WERI-Rb-1 (cell line): ENCODE data around the gene NAB2.

Source experiments
- DNase-seq: peaks from one replicate; pipeline ENCODE4 v3.0.0-alpha.2; 2020
- H3K27ac ChIP-seq: fragments of 250-450 bp; sonication (Bioruptor Pico); 2 replicates; pipeline ENCODE4 v1.5.1; 2020; ENCODE audit warnings: mild to moderate bottlenecking, moderate library complexity
- H3K27me3 ChIP-seq: fragments of 250-450 bp; sonication (Bioruptor Pico); 2 replicates; pipeline ENCODE4 v1.5.1; 2021; ENCODE audit warnings: mild to moderate bottlenecking, low read depth, moderate library complexity; ENCODE audit not compliant: insufficient read depth, severe bottlenecking
- H3K36me3 ChIP-seq: fragments of 250-450 bp; sonication (Bioruptor Pico); 2 replicates; pipeline ENCODE4 v1.5.1; 2020; ENCODE audit warnings: mild to moderate bottlenecking, moderate library complexity
- H3K4me3 ChIP-seq: 2 replicates; pipeline ENCODE4 v1.5.1; 2011; ENCODE audit warnings: low read depth, mild to moderate bottlenecking, control low read depth, low read length
- H3K9me3 ChIP-seq: fragments of 250-450 bp; sonication (Bioruptor Pico); 2 replicates; pipeline ENCODE4 v1.5.1; 2021; ENCODE audit warnings: mild to moderate bottlenecking, moderate library complexity; ENCODE audit not compliant: severe bottlenecking
- CTCF ChIP-seq: IDR thresholded peaks from 2 replicates; pipeline ENCODE4 v1.5.1; 2011; ENCODE audit warnings: low read depth, mild to moderate bottlenecking, control low read depth, inconsistent platforms, low read length

The NAB2 gene

DNA sequence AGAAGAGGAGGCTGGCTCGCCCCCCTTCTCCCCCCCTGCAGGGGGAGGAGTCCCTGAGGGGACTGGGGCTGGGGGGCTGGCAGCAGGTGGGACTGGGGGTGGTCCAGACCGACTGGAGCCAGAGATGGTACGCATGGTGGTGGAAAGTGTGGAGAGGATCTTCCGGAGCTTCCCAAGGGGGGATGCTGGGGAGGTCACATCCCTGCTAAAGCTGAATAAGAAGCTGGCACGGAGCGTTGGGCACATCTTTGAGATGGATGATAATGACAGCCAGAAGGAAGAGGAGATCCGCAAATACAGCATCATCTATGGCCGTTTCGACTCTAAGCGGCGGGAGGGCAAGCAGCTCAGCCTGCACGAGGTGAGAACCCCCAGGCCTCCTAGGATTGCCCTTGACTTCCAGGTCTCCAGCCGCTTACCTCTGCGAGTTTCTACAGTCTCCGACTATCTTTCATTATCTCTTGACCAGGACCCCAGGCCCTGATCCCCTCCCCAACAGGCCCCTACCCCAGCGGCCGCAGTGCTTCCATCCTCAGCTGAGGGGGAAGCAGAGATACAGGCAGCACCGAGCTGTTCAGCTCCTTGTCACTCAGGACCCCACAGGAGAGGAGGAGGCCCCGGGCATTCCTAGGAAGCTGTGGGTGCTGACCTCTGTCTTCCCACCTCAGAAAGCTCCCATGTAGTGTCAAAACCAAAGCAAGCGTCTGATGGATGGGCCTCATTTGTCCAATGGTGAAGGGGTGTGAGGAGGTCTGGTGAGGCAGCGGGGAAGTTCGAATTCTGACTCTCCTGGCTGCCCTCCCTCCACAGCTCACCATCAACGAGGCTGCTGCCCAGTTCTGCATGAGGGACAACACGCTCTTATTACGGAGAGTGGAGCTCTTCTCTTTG, 3.0 kb downstream of the NAB2 start:
- no peaks in the 10 kb centered on the region for H3K9me3 ChIP-seq
- no peak overlapping the region for H3K27ac ChIP-seq
- no peak for DNase-seq
- H3K36me3 ChIP-seq, result peaks cover 46% of the 10 kb centered on the region
- no peaks in the 10 kb centered on the region for H3K27me3 ChIP-seq
- TF ChIP-seq CTCF, result no peak
- H3K4me3 ChIP-seq, result no peak overlapping the region

DNA sequence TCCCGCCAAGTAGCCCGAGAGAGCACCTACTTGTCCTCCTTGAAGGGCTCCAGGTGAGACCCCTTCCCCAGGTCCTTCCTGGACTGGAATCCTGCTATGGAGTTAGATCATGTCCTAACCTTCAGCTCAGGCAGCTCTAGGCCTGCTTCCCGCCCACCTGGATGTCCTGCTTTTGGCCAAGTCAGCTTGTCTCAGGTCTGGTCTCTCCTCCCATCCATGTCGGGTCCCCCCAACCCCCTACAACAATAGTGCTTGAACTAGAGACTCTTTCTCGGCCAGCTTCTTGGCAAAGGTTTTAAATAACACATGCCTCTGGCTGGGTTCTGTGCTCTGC, 3.6 kb downstream of the NAB2 start:
- no peak overlapping the region for H3K27ac ChIP-seq
- H3K9me3 ChIP-seq, result no peaks in the 10 kb centered on the region
- TF ChIP-seq CTCF, result no peak
- H3K36me3 ChIP-seq, result peaks cover 46% of the 10 kb centered on the region
- no peak overlapping the region for H3K4me3 ChIP-seq
- no peak for DNase-seq
- H3K27me3 ChIP-seq, result no peaks in the 10 kb centered on the region

GRCh38 chr12:57092876-57093414, 4.0 kb downstream of the NAB2 start:
- Histone ChIP-seq H3K27me3 (no peaks in the 10 kb centered on the region), H3K36me3 (peaks cover 46% of the 10 kb centered on the region), H3K4me3 (no peak overlapping the region), H3K27ac (no peak overlapping the region), H3K9me3 (no peaks in the 10 kb centered on the region)
- DNase-seq, result no peak
- TF ChIP-seq CTCF, result no peak

DNA sequence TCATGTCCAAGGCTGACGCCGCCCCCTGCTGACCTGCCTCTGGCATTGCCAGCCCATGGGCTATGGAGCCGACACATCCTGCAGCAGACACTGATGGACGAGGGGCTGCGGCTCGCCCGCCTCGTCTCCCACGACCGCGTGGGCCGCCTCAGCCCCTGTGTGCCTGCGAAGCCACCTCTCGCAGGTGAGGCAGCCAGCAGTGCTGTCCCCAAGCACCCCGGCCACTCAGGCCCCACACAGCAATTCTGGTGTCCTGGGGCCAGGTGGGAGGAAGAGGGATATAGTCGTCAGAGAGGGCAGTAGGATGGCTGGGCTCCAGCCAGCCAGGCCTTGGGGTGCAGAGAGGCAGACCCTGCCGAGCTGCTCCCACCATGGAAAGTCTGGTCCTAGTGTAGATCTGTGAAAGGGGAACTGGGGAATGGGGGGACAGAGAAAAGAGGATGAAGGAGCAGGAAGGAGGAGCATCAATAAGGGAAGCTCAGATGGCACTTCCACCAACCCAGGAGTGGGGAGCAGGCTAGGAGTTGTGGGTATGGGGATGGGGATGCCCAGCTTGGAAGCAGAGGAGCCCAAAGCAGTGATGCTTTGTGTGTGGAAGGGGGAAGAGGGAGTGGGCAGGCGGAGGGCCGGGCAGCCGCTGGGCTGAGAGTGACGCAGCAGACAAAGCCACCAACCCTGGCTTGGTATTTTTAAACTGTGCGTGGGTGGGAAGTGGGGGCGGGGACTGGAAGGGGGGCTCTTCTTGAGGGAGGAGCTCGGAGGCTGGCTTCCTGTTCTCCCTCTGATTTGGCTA, 4.7 kb downstream of the NAB2 start:
- TF ChIP-seq CTCF, result peak; percentile 93
- Histone ChIP-seq H3K27me3 (no peaks in the 10 kb centered on the region), H3K4me3 (no peak overlapping the region), H3K27ac (no peak overlapping the region), H3K36me3 (peaks cover 46% of the 10 kb centered on the region), H3K9me3 (no peaks in the 10 kb centered on the region)
- peak; percentile 75 for DNase-seq

DNA sequence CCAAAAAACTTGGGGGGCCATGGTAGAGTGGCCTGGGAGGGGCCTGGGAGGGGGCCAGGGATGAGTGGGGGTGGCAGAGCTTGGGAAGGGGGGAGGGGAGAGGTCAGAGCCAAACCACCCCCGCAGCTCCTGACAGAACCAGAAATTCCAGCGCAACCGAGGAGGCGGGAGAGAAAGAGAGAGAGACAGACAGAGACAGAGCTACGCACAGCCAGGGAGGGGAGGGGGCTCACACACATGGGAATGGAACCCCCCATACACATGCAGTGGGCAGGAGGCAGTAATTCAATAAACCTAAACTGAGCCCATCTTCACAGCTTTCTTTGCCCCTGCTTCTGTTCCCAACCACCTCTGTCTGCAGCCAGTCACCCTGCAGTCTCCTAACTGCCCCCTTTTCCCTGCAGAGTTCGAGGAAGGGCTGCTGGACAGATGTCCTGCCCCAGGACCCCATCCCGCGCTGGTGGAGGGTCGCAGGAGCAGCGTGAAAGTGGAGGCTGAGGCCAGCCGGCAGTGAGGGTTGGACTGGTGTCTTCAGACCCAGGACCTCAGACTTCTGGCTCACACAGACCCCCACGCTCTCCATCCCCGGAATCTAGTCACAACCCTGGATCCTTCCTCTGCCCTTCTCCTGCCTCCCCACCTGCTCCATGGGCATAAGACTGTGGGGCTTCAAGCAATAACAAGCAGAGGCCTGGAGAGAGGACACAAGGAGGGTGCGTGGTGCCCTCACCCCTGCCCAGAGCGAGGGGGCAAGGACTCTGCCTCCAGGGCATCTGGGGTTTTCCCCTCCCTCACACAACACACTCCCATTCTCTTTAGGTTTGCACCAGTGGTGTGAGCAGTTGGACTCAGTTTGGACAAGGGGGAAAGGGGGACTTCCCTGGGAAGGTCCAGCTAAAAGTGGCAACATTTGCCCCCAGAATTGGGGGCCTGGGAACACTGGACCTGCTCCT, 5.6 kb downstream of the NAB2 start:
- Histone ChIP-seq H3K27me3 (no peaks in the 10 kb centered on the region), H3K9me3 (no peaks in the 10 kb centered on the region), H3K4me3 (no peak overlapping the region), H3K27ac (no peak overlapping the region), H3K36me3 (peaks cover 46% of the 10 kb centered on the region)
- no peak for TF ChIP-seq CTCF
- no peak for DNase-seq
